ENCODE measurements around the gene CXCL12.

GRCh38 chr10:44335330-44336021 is 49.4 kb downstream of the CXCL12 start:
- TF ChIP-seq POLR2AphosphoS5 (IDR thresholded peaks at IDR 0.05; ENCODE audit: insufficient read depth, low read depth, low read length) (no peak), CTCF (IDR thresholded peaks at IDR 0.05; ENCODE audit: extremely low read depth in 1 of 2, insufficient read depth in 1 of 2, low read depth in 1 of 2, low read length in 2 of 2) (no peak), POLR2A (IDR thresholded peaks at IDR 0.05; ENCODE audit: low read depth, low read length) (no peak)

Data from endothelial cell of umbilical vein (primary cell).